Sigmoid colon (tissue), 7 donors: ENCODE measurements around the gene FOXN3. TPM values are rescaled to one million over a fixed set of nuclear protein-coding genes. Genes with fewer than 3 reads are reported as not detected.

Experiments used
- DNase-seq: peaks from one replicate; pipeline ENCODE4 v3.0.0-alpha.2; 2019
- H3K27ac ChIP-seq, 4 donors: fragments of 200-600 bp; sonication (generic); one replicate each; pipeline ENCODE4 v1.5.1; 2016 to 2019; ENCODE audit warnings: mild to moderate bottlenecking in 1 of 4
- H3K27me3 ChIP-seq, 3 donors: fragments of 200-600 bp; sonication (generic); one replicate each; pipeline ENCODE4 v1.5.1; 2019; ENCODE audit warnings: mild to moderate bottlenecking in 1 of 3
- H3K36me3 ChIP-seq, 4 donors: fragments of 200-600 bp; sonication (generic); one replicate each; pipeline ENCODE4 v1.5.1; 2016 to 2019
- H3K4me1 ChIP-seq, 4 donors: fragments of 200-600 bp; sonication (generic); one replicate each; pipeline ENCODE4 v1.5.1; 2017 to 2019
- H3K4me3 ChIP-seq, 4 donors: fragments of 200-600 bp; sonication (generic); one replicate each; pipeline ENCODE4 v1.5.1; 2017 to 2019; ENCODE audit warnings: mild to moderate bottlenecking in 2 of 4, moderate library complexity in 1 of 4
- H3K9me3 ChIP-seq, 4 donors: fragments of 200-600 bp in 3 of 4; sonication (generic) in 3 of 4; one replicate each; pipeline versions ENCODE4 v1.5.1 to v1.6.1; 2013 to 2019
- CTCF ChIP-seq, 4 experiments: fragments of 450-650 bp in 3 of 4; fragments of 200-600 bp in 1 of 4; IDR thresholded peaks; one replicate each; pipeline ENCODE4 v1.5.1; 2016 to 2019; ENCODE audit warnings: antibody characterized with exemption in 4 of 4, mild to moderate bottlenecking in 3 of 4, moderate library complexity in 2 of 4
- EP300 ChIP-seq, 4 donors: sonication (generic); formaldehyde crosslinking; IDR thresholded peaks; one replicate each; pipeline ENCODE4 v1.6.1; 2017; ENCODE audit warnings: antibody characterized with exemption in 4 of 4
- POLR2A ChIP-seq, 2 donors: fragments of 450-650 bp; IDR thresholded peaks; one replicate each; pipeline ENCODE4 v1.6.1; 2016; ENCODE audit warnings: antibody characterized with exemption in 2 of 2, mild to moderate bottlenecking in 2 of 2, moderate library complexity in 2 of 2
- POLR2AphosphoS5 ChIP-seq, 4 donors: sonication (generic); formaldehyde crosslinking; IDR thresholded peaks; one replicate each; pipeline ENCODE4 v1.6.1; 2017; ENCODE audit warnings: antibody characterized with exemption in 4 of 4
- WGBS, 2 donors: extraction: QIAGEN DNeasy Blood & Tissue Kit; methylation state at CpG; one replicate each; pipeline ENCODE4 v1.1.7; 2013; 5-methylcytosine and 5-hydroxymethylcytosine counted together
- intact Hi-C: fragments of 100-400 bp; cut with DNase I; formaldehyde crosslinking; loops from one replicate; pipeline ENCODE4 v1.15.1; 2023
- polyA plus RNA-seq, 3 donors: library from polyadenylated mRNA; stranded (reverse); fragments of 200-250 nt; gene quantifications; one replicate each; pipeline ENCODE4 v1.2.3, GENCODE V29; 2013
- total RNA-seq, 4 donors: library from RNA; depleted of rRNA; stranded (reverse); fragments of >200 nt; gene quantifications; one replicate each; pipeline ENCODE4 v1.1.0, GENCODE V29; 2016
- donor health status: healthy with polysubstance abuse.
- donor health status: Bipolar disorder and iron deficiency.
- donor health status: healthy.

Gene FOXN3
- total and polyA plus RNA-seq, 7 donors: 24.6 to 146 (median 104) TPM

- Histone ChIP-seq H3K4me3 (no peak overlapping the region), H3K4me1 (no peaks in the 10 kb centered on the region), H3K27me3 (no peaks in the 10 kb centered on the region), H3K9me3 (no peaks in the 10 kb centered on the region), H3K27ac (no peak overlapping the region), H3K36me3 (no peaks in the 10 kb centered on the region)
- DNase-seq: no peak
- 95 to 98% methylated on average over 4 of the region's 4 CpGs for WGBS, 2 donors
- TF ChIP-seq CTCF (IDR thresholded peaks at IDR 0.05) (no peak), POLR2AphosphoS5 (IDR thresholded peaks at IDR 0.05) (no peak), EP300 (IDR thresholded peaks at IDR 0.05) (no peak), POLR2A (IDR thresholded peaks at IDR 0.05) (no peak)
- intact Hi-C loops: no loop called here
These were observed 219.4 kb downstream of the FOXN3 start for GRCh38 chr14:89197623-89198022.

- no peak for DNase-seq
- H3K27ac ChIP-seq: no peak overlapping the region
- H3K4me3 ChIP-seq: no peak overlapping the region
- no peaks in the 10 kb centered on the region for H3K9me3 ChIP-seq
- TF ChIP-seq POLR2A (IDR thresholded peaks at IDR 0.05): no peak
- no peak for TF ChIP-seq EP300 (IDR thresholded peaks at IDR 0.05)
- TF ChIP-seq CTCF (IDR thresholded peaks at IDR 0.05): no peak
- no peak for TF ChIP-seq POLR2AphosphoS5 (IDR thresholded peaks at IDR 0.05)
- no peaks in the 10 kb centered on the region for H3K36me3 ChIP-seq
- 97% methylated on average over 3 of the region's 3 CpGs for WGBS, 2 donors
- no peaks in the 10 kb centered on the region for H3K4me1 ChIP-seq
- no peaks in the 10 kb centered on the region for H3K27me3 ChIP-seq
- intact Hi-C loops: no loop called here
These were observed 220.5 kb downstream of the FOXN3 start for GRCh38 chr14:89196545-89196944.

GRCh38 chr14:89194376-89194775, 222.7 kb downstream of the FOXN3 start:
- DNase-seq: no peak
- peaks cover 0 to 9% (median 0%) of the 10 kb centered on the region in 4 donors for H3K36me3 ChIP-seq
- no peak overlapping the region for H3K4me3 ChIP-seq
- 69 to 93% methylated on average over 1 of the region's 1 CpG for WGBS, 2 donors
- no peaks in the 10 kb centered on the region for H3K9me3 ChIP-seq
- no peak overlapping the region for H3K27ac ChIP-seq
- no peaks in the 10 kb centered on the region for H3K4me1 ChIP-seq
- H3K27me3 ChIP-seq: no peaks in the 10 kb centered on the region
- intact Hi-C loops: no loop called here
- no peak for TF ChIP-seq POLR2A (IDR thresholded peaks at IDR 0.05)
- no peak for TF ChIP-seq EP300 (IDR thresholded peaks at IDR 0.05)
- TF ChIP-seq CTCF (IDR thresholded peaks at IDR 0.05): no peak
- TF ChIP-seq POLR2AphosphoS5 (IDR thresholded peaks at IDR 0.05): no peak

GRCh38 chr14:89190765-89191513, 226.1 kb downstream of the FOXN3 start:
- no peak overlapping the region for H3K27ac ChIP-seq
- WGBS, 2 donors: 92 to 93% methylated on average over 11 of the region's 11 CpGs
- DNase-seq: no peak
- intact Hi-C loops: no loop called here
- peaks cover 0 to 15% (median 0%) of the 10 kb centered on the region in 4 donors for H3K36me3 ChIP-seq
- H3K9me3 ChIP-seq: no peaks in the 10 kb centered on the region
- no peak overlapping the region for H3K4me3 ChIP-seq
- TF ChIP-seq POLR2A (IDR thresholded peaks at IDR 0.05) (no peak), POLR2AphosphoS5 (IDR thresholded peaks at IDR 0.05) (no peak), EP300 (IDR thresholded peaks at IDR 0.05) (no peak), CTCF (IDR thresholded peaks at IDR 0.05) (no peak)
- peaks cover 0 to 18% (median 17%) of the 10 kb centered on the region in 4 donors for H3K4me1 ChIP-seq
- H3K27me3 ChIP-seq: no peaks in the 10 kb centered on the region
